ENCODE data around the gene CDH13.

Gene CDH13

GRCh38 chr16:82609140-82609539 lies 17.6 kb upstream of the CDH13 start (continued):
- TF ChIP-seq TSHZ2 (CRISPR knock-in tag; IDR thresholded peaks at IDR 0.05) (no peak), TOX (CRISPR knock-in tag; IDR thresholded peaks at IDR 0.05; ENCODE audit: borderline replicate concordance) (no peak), ESRRG (CRISPR knock-in tag; IDR thresholded peaks at IDR 0.05) (no peak)

- no peak for TF ChIP-seq PATZ1 (CRISPR knock-in tag; IDR thresholded peaks at IDR 0.05; ENCODE audit: borderline replicate concordance)
- TF ChIP-seq ZNF8 (CRISPR knock-in tag; IDR thresholded peaks at IDR 0.05) = no peak
- no peak for ATAC-seq
Measured at GRCh38 chr16:82612263-82612662, 14.5 kb upstream of the CDH13 start.

- no peak for ATAC-seq
- TF ChIP-seq POU6F1 (CRISPR knock-in tag; IDR thresholded peaks at IDR 0.05; ENCODE audit: borderline replicate concordance, low read depth) = no peak
Measured at GRCh38 chr16:82616356-82616755, 10.4 kb upstream of the CDH13 start.

- no peak for ATAC-seq
- TF ChIP-seq ZNF8 (CRISPR knock-in tag; IDR thresholded peaks at IDR 0.05) = no peak
- TF ChIP-seq ARNTL (CRISPR knock-in tag; IDR thresholded peaks at IDR 0.05; ENCODE audit: borderline replicate concordance, low read depth) = no peak
- TF ChIP-seq PPARA (CRISPR knock-in tag; IDR thresholded peaks at IDR 0.05; ENCODE audit: borderline replicate concordance) = no peak
- TF ChIP-seq BACH2 (CRISPR knock-in tag; IDR thresholded peaks at IDR 0.05; ENCODE audit: borderline replicate concordance) = no peak
- TF ChIP-seq ESRRG (CRISPR knock-in tag; IDR thresholded peaks at IDR 0.05) = no peak
- TF ChIP-seq SNAI2 (CRISPR knock-in tag; IDR thresholded peaks at IDR 0.05) = no peak
- no peak for TF ChIP-seq GLIS3 (CRISPR knock-in tag; IDR thresholded peaks at IDR 0.05)
- no peak for TF ChIP-seq CSDC2 (CRISPR knock-in tag; IDR thresholded peaks at IDR 0.05)
- no peak for TF ChIP-seq ZFP30 (CRISPR knock-in tag; IDR thresholded peaks at IDR 0.05)
- TF ChIP-seq OSR1 (CRISPR knock-in tag; IDR thresholded peaks at IDR 0.05) = no peak
- TF ChIP-seq ISL1 (CRISPR knock-in tag; IDR thresholded peaks at IDR 0.05) = no peak
- TF ChIP-seq PATZ1 (CRISPR knock-in tag; IDR thresholded peaks at IDR 0.05; ENCODE audit: borderline replicate concordance) = no peak
- TF ChIP-seq TSHZ2 (CRISPR knock-in tag; IDR thresholded peaks at IDR 0.05) = no peak
- TF ChIP-seq CREB5 (CRISPR knock-in tag; IDR thresholded peaks at IDR 0.05; ENCODE audit: low read depth) = no peak
- no peak for TF ChIP-seq ZFP3 (CRISPR knock-in tag; IDR thresholded peaks at IDR 0.05)
- TF ChIP-seq RARB (CRISPR knock-in tag; IDR thresholded peaks at IDR 0.05) = no peak
- no peak for TF ChIP-seq TOX (CRISPR knock-in tag; IDR thresholded peaks at IDR 0.05; ENCODE audit: borderline replicate concordance)
- TF ChIP-seq CSRNP3 (CRISPR knock-in tag; IDR thresholded peaks at IDR 0.05) = no peak
Measured at GRCh38 chr16:82621781-82622180, 5.0 kb upstream of the CDH13 start.

Data from SK-N-SH treated with all-trans-retinoic acid at 6 μM for 48 hours (cell line).